Stomach (tissue), 9 donors: ENCODE measurements around the gene RNASE7. TPM values are rescaled to one million over a fixed set of nuclear protein-coding genes. Genes with fewer than 3 reads are reported as not detected.

Source experiments
- DNase-seq, 2 donors: peaks; one replicate each; pipeline versions ENCODE4 v3.0.0 to v3.0.0-alpha.2; 2013 to 2019
- H3K27ac ChIP-seq, 5 donors: fragments of 200-600 bp in 4 of 5; sonication (generic) in 4 of 5; one replicate each; pipeline ENCODE4 v1.5.1; 2013 to 2019; ENCODE audit warnings: mild to moderate bottlenecking in 1 of 5, moderate library complexity in 1 of 5
- H3K27me3 ChIP-seq, 3 donors: fragments of 200-600 bp; sonication (generic); one replicate each; pipeline ENCODE4 v1.5.1; 2017 to 2019; ENCODE audit warnings: mixed run types in 1 of 3
- H3K36me3 ChIP-seq, 4 donors: fragments of 200-600 bp; sonication (generic); 1 replicate in 3 of 4; 2 replicates in 1 of 4; pipeline ENCODE4 v1.5.1; 2016 to 2019
- H3K4me1 ChIP-seq, 4 donors: fragments of 200-600 bp; sonication (generic); one replicate each; pipeline ENCODE4 v1.5.1; 2016 to 2019
- H3K4me3 ChIP-seq, 4 donors: fragments of 200-600 bp; sonication (generic) in 3 of 4; one replicate each; pipeline ENCODE4 v1.5.1; 2016 to 2019; ENCODE audit warnings: mild to moderate bottlenecking in 1 of 4
- H3K9me3 ChIP-seq, 4 donors: fragments of 200-600 bp; sonication (generic); one replicate each; pipeline ENCODE4 v1.5.1; 2016 to 2019
- CTCF ChIP-seq, 7 experiments: fragments of 450-650 bp in 4 of 7; fragments of 200-600 bp in 3 of 7; sonication (generic) in 3 of 7; IDR thresholded peaks; one replicate each; pipeline ENCODE4 v1.5.1; 2016 to 2019; ENCODE audit warnings: antibody characterized with exemption in 7 of 7, control low read depth in 2 of 7, mild to moderate bottlenecking in 1 of 7
- EP300 ChIP-seq: sonication (generic); formaldehyde crosslinking; IDR thresholded peaks from one replicate; pipeline ENCODE4 v1.6.1; 2017; ENCODE audit warnings: antibody characterized with exemption
- POLR2A ChIP-seq, 4 donors: fragments of 450-650 bp; IDR thresholded peaks; one replicate each; pipeline ENCODE4 v1.6.1; 2016; ENCODE audit warnings: antibody characterized with exemption in 4 of 4, control low read depth in 2 of 4, mild to moderate bottlenecking in 1 of 4, moderate library complexity in 1 of 4
- POLR2AphosphoS5 ChIP-seq, 3 donors: sonication (generic); formaldehyde crosslinking; IDR thresholded peaks; one replicate each; pipeline ENCODE4 v1.6.1; 2016; ENCODE audit warnings: antibody characterized with exemption in 3 of 3
- WGBS, 5 donors: extraction: QIAGEN DNeasy Blood & Tissue Kit in 3 of 5; methylation state at CpG; one replicate each; pipeline versions ENCODE4 v1.1.5 to v1.1.7; 2013 to 2018; 5-methylcytosine and 5-hydroxymethylcytosine counted together
- intact Hi-C: fragments of 100-400 bp; cut with DNase I; formaldehyde crosslinking; loops from one replicate; pipeline ENCODE4 v1.15.1; 2023; ENCODE audit warnings: low total_unique reads
- polyA plus RNA-seq, 3 donors: library from polyadenylated mRNA; stranded (reverse); fragments of 200-250 nt; gene quantifications; one replicate each; pipeline ENCODE4 v1.2.3, GENCODE V29; 2013
- total RNA-seq, 5 donors: library from RNA; depleted of rRNA; stranded (reverse); fragments of >200 nt; gene quantifications; one replicate each; pipeline versions ENCODE4 v1.1.0 to v1.2.3, GENCODE V29; 2014 to 2016
- donor health status: healthy with polysubstance abuse.
- donor health status: Bipolar disorder and iron deficiency.
- donor health status: healthy.

Gene RNASE7
- total and polyA plus RNA-seq, 8 donors = 0.58 to 2.6 TPM; not detected in 6

- no peak for TF ChIP-seq CTCF (IDR thresholded peaks at IDR 0.05)
- TF ChIP-seq POLR2AphosphoS5 (IDR thresholded peaks at IDR 0.05) = no peak
- no peak for TF ChIP-seq EP300
- TF ChIP-seq POLR2A (IDR thresholded peaks at IDR 0.05) = no peak
- no peaks in the 10 kb centered on the region for H3K4me1 ChIP-seq
- WGBS, 5 donors = 76 to 83% (median 80%) methylated on average over 5 of the region's 5 CpGs
- no peaks in the 10 kb centered on the region for H3K36me3 ChIP-seq
- DNase-seq = no peak
- intact Hi-C loops = no loop called here
- H3K27me3 ChIP-seq = no peaks in the 10 kb centered on the region
- no peak overlapping the region for H3K4me3 ChIP-seq
- no peaks in the 10 kb centered on the region for H3K9me3 ChIP-seq
- H3K27ac ChIP-seq = no peak overlapping the region
Measured at GRCh38 chr14:21032326-21033132, 9.6 kb upstream of the RNASE7 start.

GRCh38 chr14:21033133-21033698 is 8.9 kb upstream of the RNASE7 start:
- WGBS, 5 donors = 82 to 93% (median 89%) methylated on average over 4 of the region's 4 CpGs
- Histone ChIP-seq H3K36me3 (no peaks in the 10 kb centered on the region), H3K27me3 (no peaks in the 10 kb centered on the region), H3K4me1 (peaks cover 2 to 7% (median 3%) of the 10 kb centered on the region in 4 donors), H3K9me3 (no peaks in the 10 kb centered on the region), H3K27ac (no peak overlapping the region), H3K4me3 (no peak overlapping the region)
- DNase-seq = no peak
- TF ChIP-seq EP300 (no peak), POLR2A (IDR thresholded peaks at IDR 0.05) (no peak), POLR2AphosphoS5 (IDR thresholded peaks at IDR 0.05) (no peak), CTCF (IDR thresholded peaks at IDR 0.05) (no peak)
- intact Hi-C loops = no loop called here

- TF ChIP-seq EP300 (no peak), CTCF (IDR thresholded peaks at IDR 0.05) (no peak)
- H3K27me3 ChIP-seq = no peaks in the 10 kb centered on the region
- intact Hi-C loops = no loop called here
Measured at GRCh38 chr14:21034707-21035106, 7.5 kb upstream of the RNASE7 start, which contains the start of gene RNASE13. RNASE13 (minus strand) TSS chr14:21034807; CDS start chr14:21034288, 519 bp downstream.

GRCh38 chr14:21036751-21037150 is 5.4 kb upstream of the RNASE7 start:
- 90 to 99% (median 95%) methylated on average over 6 to 7 of the region's 7 CpGs for WGBS, 5 donors
- Histone ChIP-seq H3K4me1 (peaks cover 20 to 27% (median 23%) of the 10 kb centered on the region in 4 donors), H3K36me3 (no peaks in the 10 kb centered on the region), H3K4me3 (no peak overlapping the region), H3K27me3 (no peaks in the 10 kb centered on the region), H3K27ac (no peak overlapping the region), H3K9me3 (no peaks in the 10 kb centered on the region)
- no peak for DNase-seq
- intact Hi-C loops = no loop called here
- TF ChIP-seq POLR2AphosphoS5 (IDR thresholded peaks at IDR 0.05) (no peak), CTCF (IDR thresholded peaks at IDR 0.05) (no peak), EP300 (no peak), POLR2A (IDR thresholded peaks at IDR 0.05) (no peak)

More at GRCh38 chr14:21034707-21035106, 7.5 kb upstream of the RNASE7 start, which contains the start of gene RNASE13:
- no peak within 1 kb of the TSS for H3K27ac ChIP-seq
- no peak for DNase-seq
- H3K4me1 ChIP-seq = peaks cover 17 to 22% (median 18%) of the 10 kb centered on the region in 4 donors
- WGBS, 5 donors = 77 to 82% (median 78%) methylated on average over 5 of the region's 5 CpGs
- no peaks in the 10 kb centered on the region for H3K36me3 ChIP-seq
- no peak within 1 kb of the TSS for H3K4me3 ChIP-seq
- H3K9me3 ChIP-seq = no peaks in the 10 kb centered on the region
